Measurements from ENCODE around the gene TEAD1.

- no peak for TF ChIP-seq POLR2A (IDR thresholded peaks at IDR 0.05)
- TF ChIP-seq CTCF (IDR thresholded peaks at IDR 0.05), result no peak
Measured at GRCh38 chr11:12715131-12715530, 40.9 kb downstream of the TEAD1 start.

All from tibial nerve (tissue), 3 donors.